ENCODE measurements around the gene IREB2.

DNA sequence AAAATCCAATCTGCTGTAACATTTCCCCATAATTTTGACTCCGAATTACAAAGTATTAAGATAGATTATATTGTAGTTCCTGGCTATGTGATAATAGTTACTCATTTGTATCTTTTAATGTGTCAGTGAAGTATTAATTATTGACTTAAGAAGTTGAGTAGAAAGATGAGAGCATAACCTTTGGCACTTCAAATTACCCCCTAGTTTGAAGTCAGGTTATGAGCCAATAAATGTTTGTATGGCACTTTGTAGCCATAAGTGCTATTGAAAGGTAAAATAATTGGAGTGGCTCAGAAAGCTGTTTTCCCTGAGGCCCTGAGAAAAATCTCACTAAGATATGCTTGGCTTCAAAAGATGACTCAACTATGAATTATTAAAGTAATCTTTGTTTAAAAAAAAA lies 31.0 kb downstream of the IREB2 start:
- no peak for TF ChIP-seq SIN3A (IDR thresholded peaks at IDR 0.05; ENCODE audit: borderline replicate concordance, insufficient read depth, low read length)
- TF ChIP-seq TAF1 (IDR thresholded peaks at IDR 0.05; ENCODE audit: borderline replicate concordance, insufficient read depth, low read length) = no peak
- TF ChIP-seq POLR2AphosphoS5 (IDR thresholded peaks at IDR 0.05; ENCODE audit: low read depth, low read length) = no peak
